HG03039 (cell line): ENCODE measurements around the gene SMARCAL1.

ENCODE experiments used
- ATAC-seq: cut with Tn5 transposase; IDR thresholded peaks from one replicate; pipeline ENCODE4 v1.9.1; 2021; ENCODE audit warnings: mild to moderate bottlenecking, moderate library complexity; ENCODE audit not compliant: unreplicated experiment

The SMARCAL1 gene

GRCh38 chr2:216426938-216427337 is 14.7 kb downstream of the SMARCAL1 start:
- ATAC-seq, result no peak

- no peak for ATAC-seq
Observed at GRCh38 chr2:216428618-216429350, 16.5 kb downstream of the SMARCAL1 start.

GRCh38 chr2:216429428-216429827 is 17.1 kb downstream of the SMARCAL1 start:
- ATAC-seq, result no peak

DNA sequence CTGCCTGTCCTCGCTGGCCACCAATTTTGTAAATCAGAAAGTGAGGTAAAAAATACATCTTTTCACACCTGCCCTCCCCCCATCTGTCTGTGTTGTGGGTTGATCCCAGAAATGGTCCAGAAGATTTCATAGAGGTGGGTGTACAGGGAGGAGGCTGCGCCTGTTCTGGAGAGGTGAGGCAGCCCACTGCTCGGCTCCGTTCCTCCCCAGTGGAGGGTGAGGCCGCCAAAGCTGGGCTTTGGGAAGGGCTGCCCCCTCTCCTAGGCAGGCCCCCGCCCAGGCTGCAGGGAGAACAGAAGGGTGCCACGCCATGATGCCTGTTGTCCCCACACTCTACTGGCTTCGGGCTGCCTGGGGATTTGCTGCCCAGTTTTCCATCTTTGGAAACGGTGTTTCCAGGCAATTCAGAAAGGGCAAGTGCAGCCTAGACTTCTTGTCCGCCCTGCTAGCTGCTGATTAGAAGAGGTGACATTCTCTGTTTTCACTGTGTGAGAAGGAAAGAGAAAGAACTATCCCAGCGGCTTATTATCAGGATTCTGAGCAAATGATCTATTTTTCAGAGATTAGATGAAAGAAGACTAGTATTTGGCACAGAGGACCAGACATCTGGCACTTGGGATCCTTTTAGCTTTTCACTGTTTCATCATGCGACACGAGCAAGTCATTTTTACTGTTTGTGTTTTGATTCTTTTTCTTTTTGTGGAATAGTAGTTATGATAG is 18.7 kb downstream of the SMARCAL1 start:
- no peak for ATAC-seq

- no peak for ATAC-seq
Observed at GRCh38 chr2:216431531-216431856, 19.2 kb downstream of the SMARCAL1 start.

- no peak for ATAC-seq
Observed at GRCh38 chr2:216436383-216436782, 24.1 kb downstream of the SMARCAL1 start.

- ATAC-seq, result no peak
Observed at GRCh38 chr2:216441308-216442010, 29.2 kb downstream of the SMARCAL1 start.

- ATAC-seq, result no peak
Observed at GRCh38 chr2:216445501-216445900, 33.2 kb downstream of the SMARCAL1 start.

- no peak for ATAC-seq
Observed at GRCh38 chr2:216446343-216446742, 34.1 kb downstream of the SMARCAL1 start.

DNA sequence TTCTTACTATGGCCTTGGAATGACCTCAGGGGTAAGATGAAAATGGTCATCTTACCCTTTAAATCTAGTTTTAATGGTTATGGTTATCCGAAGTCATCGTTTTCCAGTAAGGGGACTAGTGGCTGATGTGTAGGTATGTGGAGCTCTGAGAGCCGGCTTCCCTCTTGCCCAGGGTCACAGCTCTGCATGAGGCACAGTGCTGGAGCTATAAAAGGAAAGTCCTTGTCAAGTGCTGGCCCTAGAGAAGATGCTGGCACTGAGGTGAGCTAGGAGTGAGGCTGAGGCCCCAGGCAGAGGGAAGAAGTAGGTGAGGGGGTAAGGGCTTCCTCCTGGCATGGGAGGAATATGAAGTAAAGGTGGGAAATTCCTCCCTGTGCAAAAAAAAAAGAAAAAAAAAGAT is 35.0 kb downstream of the SMARCAL1 start:
- ATAC-seq, result no peak

- no peak for ATAC-seq
Observed at GRCh38 chr2:216448829-216449228, 36.5 kb downstream of the SMARCAL1 start.

DNA sequence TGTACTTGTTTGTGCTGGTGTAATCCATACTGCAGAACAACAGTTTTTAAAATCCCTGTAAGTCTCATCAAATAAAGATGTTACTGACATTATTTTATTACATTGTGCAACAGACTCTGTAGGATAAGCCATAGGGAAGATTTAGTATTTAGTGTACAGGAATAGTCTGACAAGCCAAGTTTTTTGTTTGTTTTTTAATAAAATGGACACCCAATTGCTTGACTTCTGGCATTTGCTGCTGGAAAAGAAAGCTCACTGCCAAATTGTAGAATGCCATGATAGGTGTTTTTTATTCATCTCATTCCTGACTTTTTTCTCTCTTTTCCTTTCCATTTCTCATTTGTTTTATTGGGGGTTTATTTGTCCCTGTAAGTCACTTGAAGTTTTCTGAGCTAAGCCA is 38.1 kb downstream of the SMARCAL1 start:
- ATAC-seq, result no peak

DNA sequence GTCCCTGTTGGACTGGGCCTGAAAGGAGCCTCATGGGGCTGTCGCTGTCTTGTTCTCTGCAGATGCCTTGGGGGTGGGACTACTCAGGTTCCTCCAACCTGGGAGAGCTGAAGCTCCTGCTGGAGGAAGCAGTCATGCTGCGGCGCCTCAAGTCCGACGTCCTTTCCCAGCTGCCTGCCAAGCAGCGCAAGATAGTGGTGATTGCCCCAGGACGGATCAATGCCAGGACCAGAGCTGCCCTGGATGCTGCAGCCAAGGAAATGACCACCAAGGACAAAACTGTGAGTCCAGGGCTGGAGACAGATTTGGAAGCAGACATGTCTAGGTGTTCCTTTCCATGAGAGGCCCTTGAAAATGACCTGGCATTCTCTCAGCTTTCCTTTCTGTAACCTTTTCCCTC is 38.5 kb downstream of the SMARCAL1 start:
- no peak for ATAC-seq

DNA sequence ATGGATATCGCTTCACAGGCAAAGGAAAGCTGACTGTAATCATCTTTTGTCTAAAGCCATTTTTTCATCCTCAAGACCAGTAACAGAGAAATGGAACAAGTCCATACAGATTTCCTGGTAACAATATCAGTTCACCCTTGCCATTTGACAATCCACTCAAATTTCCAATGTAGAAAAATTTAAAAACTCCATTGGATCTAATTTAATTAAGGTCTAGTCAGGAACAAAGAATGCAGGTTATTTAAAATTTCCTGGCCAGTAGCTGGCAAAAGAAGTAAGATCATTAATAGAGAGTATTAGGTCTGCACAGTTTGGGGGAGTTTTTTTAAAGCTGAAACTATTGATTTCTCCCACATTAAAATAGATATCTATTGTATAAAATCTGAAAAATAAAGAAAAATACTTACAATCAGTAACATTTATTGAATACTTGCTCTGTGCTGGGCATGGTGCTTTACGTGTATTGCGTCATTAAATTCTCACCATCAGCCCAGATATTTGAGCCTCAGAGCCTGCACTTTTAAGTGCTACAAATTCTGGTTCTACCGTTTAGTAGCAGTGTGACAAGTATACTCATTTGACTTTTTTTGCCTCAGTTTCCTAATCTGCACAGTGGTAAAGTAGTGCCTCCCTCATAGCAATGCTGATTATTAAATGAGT is 41.8 kb downstream of the SMARCAL1 start:
- ATAC-seq, result no peak

GRCh38 chr2:216463148-216463547 is 50.9 kb downstream of the SMARCAL1 start:
- no peak for ATAC-seq

DNA sequence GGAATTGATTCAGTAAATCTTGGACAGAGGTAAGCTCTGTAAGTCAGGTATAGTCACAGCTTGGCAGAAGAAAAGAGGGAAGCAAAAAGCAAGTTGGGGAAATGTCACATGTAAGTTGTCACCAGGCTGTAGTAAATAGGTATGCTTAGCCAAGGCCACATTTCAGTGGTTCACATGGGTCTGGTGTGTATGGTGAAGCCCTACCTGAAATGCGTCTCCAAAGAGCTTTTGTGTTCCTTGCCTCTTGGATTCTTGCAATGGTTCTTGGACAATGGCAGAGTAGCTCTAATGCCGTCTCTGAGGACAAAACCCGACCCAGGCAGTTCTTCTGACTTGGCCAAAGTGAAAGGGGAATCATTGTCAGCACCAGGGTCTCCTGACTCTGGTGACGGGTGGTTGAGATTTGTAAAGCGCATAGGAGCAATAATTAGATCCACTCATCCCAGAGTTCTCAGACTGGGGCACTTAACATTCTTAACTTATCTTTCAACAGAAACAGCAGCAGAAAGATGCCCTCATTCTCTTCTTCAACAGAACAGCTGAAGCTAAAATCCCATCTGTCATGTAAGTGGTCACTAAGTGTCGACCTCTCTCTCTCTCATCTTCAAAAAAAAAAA is 51.9 kb downstream of the SMARCAL1 start:
- ATAC-seq, result no peak

DNA sequence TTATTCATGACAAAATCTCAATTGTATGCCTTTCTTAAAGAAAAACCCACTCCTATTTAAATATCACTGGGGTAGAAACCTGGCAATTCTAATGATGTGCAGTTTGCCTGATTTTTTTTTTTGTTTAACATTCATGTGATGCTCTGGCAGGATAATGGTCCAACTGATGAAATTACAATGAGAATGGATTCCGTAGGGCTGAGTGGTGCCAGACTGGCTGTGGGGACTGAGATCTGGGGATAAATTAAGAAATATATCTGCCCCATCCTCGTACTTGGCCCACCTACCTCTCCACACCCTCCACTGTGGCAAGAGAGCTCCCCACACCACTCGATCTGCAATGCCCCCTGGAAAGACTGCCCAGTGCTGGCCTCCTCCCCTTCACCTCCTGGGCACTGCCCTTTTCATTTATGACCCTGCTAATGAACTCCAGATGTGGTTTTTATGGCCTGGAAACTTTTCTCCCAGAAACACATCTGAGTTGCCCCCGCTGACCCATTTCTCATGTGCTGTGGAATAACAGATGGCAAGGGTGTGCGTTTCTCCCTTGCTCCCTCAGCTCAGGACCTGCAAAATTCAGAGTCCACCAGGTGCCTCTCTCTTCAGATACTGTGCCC is 53.4 kb downstream of the SMARCAL1 start:
- ATAC-seq, result no peak

- no peak for ATAC-seq
Observed at GRCh38 chr2:216467845-216468244, 55.6 kb downstream of the SMARCAL1 start.

GRCh38 chr2:216469661-216470060 is 57.4 kb downstream of the SMARCAL1 start:
- no peak for ATAC-seq

DNA sequence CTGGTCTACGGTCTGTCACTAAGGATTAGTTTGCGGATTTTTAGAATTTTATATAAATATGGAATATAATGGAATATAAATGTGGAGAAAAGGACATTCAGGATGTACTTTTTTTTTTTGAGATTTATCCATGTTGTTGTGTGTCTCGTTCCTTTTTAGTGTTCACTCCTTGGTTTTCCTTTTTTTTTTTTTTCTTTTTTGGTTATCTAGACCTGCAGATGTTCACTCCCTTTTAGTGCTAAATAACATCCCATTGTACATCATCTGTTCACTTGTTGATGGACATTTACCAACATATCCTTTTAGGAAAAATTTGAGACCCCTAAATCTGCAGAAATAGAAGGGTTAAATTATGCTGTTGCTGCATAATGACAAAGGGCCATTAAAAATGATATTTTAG is 60.9 kb downstream of the SMARCAL1 start:
- no peak for ATAC-seq
